Common myeloid progenitor, CD34-positive (primary cell): ENCODE results near the gene ARHGAP8.
"Not testable (repeated sequence)": the region's sequence is repeated elsewhere in the genome, so short reads cannot be mapped to it uniquely, and the experiment has no call there.

ENCODE experiments used
- CTCF ChIA-PET: fragments of 350-600 bp; sonication (Branson Sonifier 250); formaldehyde crosslinking; loops from one replicate; lab custom pipeline; 2021; ENCODE audit warnings: antibody characterized with exemption; lab: Charles Lee
- POLR2A ChIA-PET: fragments of 350-600 bp; sonication (Branson Sonifier 250); formaldehyde crosslinking; loops from one replicate; lab custom pipeline; 2021; ENCODE audit warnings: antibody characterized with exemption; lab: Charles Lee
- DNase-seq, 3 donors: peaks; one replicate each; pipeline versions ENCODE4 v3.0.0 to v3.0.0-alpha.2; 2013
- H3K27ac ChIP-seq, 2 experiments: 1 replicate in 1 of 2; 2 replicates in 1 of 2; pipeline ENCODE4 v1.7.0; 2013; ENCODE audit warnings: inconsistent platforms in 2 of 2, low read length in 2 of 2, mild to moderate bottlenecking in 2 of 2, low read depth in 1 of 2, moderate library complexity in 1 of 2; ENCODE audit not compliant: severe bottlenecking in 2 of 2, insufficient read depth in 1 of 2, poor library complexity in 1 of 2
- H3K27me3 ChIP-seq, 5 experiments: replicated peaks in 2 of 5; 1 replicate in 3 of 5; 2 replicates in 2 of 5; pipeline versions ENCODE4 v1.6.1 to v1.7.0; 2013; ENCODE audit warnings: low read length in 4 of 5, mild to moderate bottlenecking in 2 of 5, moderate library complexity in 2 of 5, inconsistent platforms in 1 of 5; ENCODE audit not compliant: insufficient read depth in 5 of 5, control insufficient read depth in 4 of 5
- H3K36me3 ChIP-seq, 4 experiments: 1 replicate in 2 of 4; 2 replicates in 2 of 4; pipeline versions ENCODE4 v1.6.1 to v1.7.0; 2013; ENCODE audit warnings: low read length in 3 of 4, control low read depth in 1 of 4, mild to moderate bottlenecking in 1 of 4; ENCODE audit not compliant: control insufficient read depth in 4 of 4, insufficient read depth in 4 of 4
- H3K4me1 ChIP-seq, 4 experiments: 1 replicate in 3 of 4; 2 replicates in 1 of 4; pipeline versions ENCODE4 v1.6.1 to v1.7.1; 2013; ENCODE audit warnings: low read length in 3 of 4, mild to moderate bottlenecking in 3 of 4, control low read depth in 1 of 4, inconsistent platforms in 1 of 4, moderate library complexity in 1 of 4; ENCODE audit not compliant: control insufficient read depth in 4 of 4, insufficient read depth in 4 of 4; ENCODE audit errors: control extremely low read depth in 1 of 4
- H3K4me3 ChIP-seq, 7 experiments: 1 replicate in 4 of 7; 2 replicates in 3 of 7; pipeline versions ENCODE4 v1.5.1 to v1.7.0; 2013; ENCODE audit warnings: mild to moderate bottlenecking in 7 of 7, low read length in 6 of 7, moderate library complexity in 6 of 7, inconsistent platforms in 2 of 7, low read depth in 2 of 7, control low read depth in 1 of 7; ENCODE audit not compliant: insufficient read depth in 4 of 7, control insufficient read depth in 1 of 7; ENCODE audit errors: extremely low read depth in 1 of 7
- H3K9me3 ChIP-seq, 5 experiments: 1 replicate in 4 of 5; 2 replicates in 1 of 5; pipeline versions ENCODE4 v1.6.1 to v1.7.1; 2013; ENCODE audit warnings: low read length in 4 of 5, mild to moderate bottlenecking in 2 of 5, inconsistent platforms in 1 of 5, low read depth in 1 of 5, moderate library complexity in 1 of 5; ENCODE audit not compliant: control insufficient read depth in 4 of 5, insufficient read depth in 2 of 5; ENCODE audit errors: control extremely low read depth in 1 of 5
- WGBS: methylation state at CpG from one replicate; pipeline ENCODE4 v1.1.5; 2013; ENCODE audit not compliant: insufficient coverage; 5-methylcytosine and 5-hydroxymethylcytosine counted together

The ARHGAP8 gene

DNA sequence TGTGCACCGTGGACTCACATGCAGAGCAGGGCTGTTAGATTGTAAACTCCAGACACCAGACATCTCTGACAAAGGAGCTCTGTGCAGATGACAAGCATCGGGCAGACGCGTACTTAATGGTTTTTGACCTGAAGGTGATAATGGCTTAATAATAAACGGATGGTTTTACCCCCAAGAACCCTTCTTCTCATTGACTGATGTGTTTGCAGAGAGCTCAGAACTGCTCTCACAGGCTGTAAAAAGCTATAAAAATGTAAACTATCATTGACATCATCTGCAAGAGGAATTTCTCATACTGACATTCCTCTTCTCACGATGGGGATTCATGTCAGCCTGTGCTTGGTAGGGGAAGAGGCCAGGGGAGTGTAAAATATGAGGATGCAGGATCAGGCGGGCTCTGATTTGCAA, 8.6 kb upstream of the ARHGAP8 start:
- POLR2A ChIA-PET, result no interaction called here
- Histone ChIP-seq H3K27me3 (peaks cover 0 to 3% (median 0%) of the 10 kb centered on the region in 5 experiments), H3K4me3 (no peak overlapping the region), H3K9me3 (no peaks in the 10 kb centered on the region), H3K4me1 (peaks cover 3 to 6% (median 5%) of the 10 kb centered on the region in 4 experiments), H3K27ac (no peak overlapping the region), H3K36me3 (no peaks in the 10 kb centered on the region)
- no peak for DNase-seq
- 94% methylated on average over 5 of the region's 7 CpGs for WGBS
- CTCF ChIA-PET, result interaction anchor here (0.7 kb wide), 1 partner anchor 48 kb away, joined by 3 read pairs; no protein-coding TSS in a partner anchor

GRCh38 chr22:44745853-44746789, 6.3 kb upstream of the ARHGAP8 start:
- WGBS, result 64% methylated on average over 4 of the region's 13 CpGs
- no peak for DNase-seq
- no peak overlapping the region for H3K27ac ChIP-seq
- CTCF ChIA-PET, result interaction anchor here (1.1 kb wide), 1 partner anchor 11 kb away, joined by 4 read pairs; no protein-coding TSS in a partner anchor
- H3K4me1 ChIP-seq, result peaks cover 3 to 6% (median 5%) of the 10 kb centered on the region in 4 experiments
- H3K36me3 ChIP-seq, result no peaks in the 10 kb centered on the region
- POLR2A ChIA-PET, result no interaction called here
- H3K27me3 ChIP-seq, result peaks cover 0 to 12% (median 6%) of the 10 kb centered on the region in 5 experiments
- H3K4me3 ChIP-seq, result no peak overlapping the region
- peaks cover 0 to 2% (median 0%) of the 10 kb centered on the region in 5 experiments for H3K9me3 ChIP-seq

- DNase-seq, H3K27ac ChIP-seq, H3K9me3 ChIP-seq, CTCF ChIA-PET, H3K4me3 ChIP-seq, H3K36me3 ChIP-seq, POLR2A ChIA-PET, H3K4me1 ChIP-seq: not testable (repeated sequence)
- H3K27me3 ChIP-seq, result peaks cover 2 to 27% (median 12%) of the 10 kb centered on the region in 5 experiments
- 94% methylated on average over 2 of the region's 4 CpGs for WGBS
Observed at GRCh38 chr22:44747784-44748127, 4.6 kb upstream of the ARHGAP8 start.

DNA sequence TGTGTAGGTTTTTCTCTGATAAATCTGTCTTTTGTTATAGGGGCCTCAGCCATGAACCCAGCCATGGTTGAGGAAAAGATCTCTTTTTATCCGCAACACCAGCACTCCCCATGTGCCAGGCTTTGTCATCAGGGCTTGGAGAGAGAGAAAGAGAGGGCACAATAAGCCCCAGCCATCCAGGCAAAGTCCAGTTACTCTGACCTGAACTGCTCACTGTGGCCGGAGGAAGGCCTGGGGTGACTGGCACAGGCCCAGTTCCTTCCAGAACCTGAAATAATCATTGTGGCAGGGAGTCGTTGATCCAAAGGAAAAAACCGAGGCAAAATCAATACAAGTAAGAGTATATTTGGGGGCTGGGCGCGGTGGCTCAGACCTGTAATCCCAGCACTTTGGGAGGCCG, 3.9 kb upstream of the ARHGAP8 start:
- ChIA-PET CTCF (no interaction called here), POLR2A (no interaction called here)
- Histone ChIP-seq H3K27me3 (peaks cover 2 to 34% (median 16%) of the 10 kb centered on the region in 5 experiments), H3K27ac (no peak overlapping the region), H3K9me3 (peaks cover 0 to 2% (median 0%) of the 10 kb centered on the region in 5 experiments), H3K4me1 (peaks cover 3 to 11% (median 8%) of the 10 kb centered on the region in 4 experiments), H3K4me3 (no peak overlapping the region), H3K36me3 (no peaks in the 10 kb centered on the region)
- WGBS, result 96% methylated on average over 7 of the region's 7 CpGs
- DNase-seq, result no peak

DNA sequence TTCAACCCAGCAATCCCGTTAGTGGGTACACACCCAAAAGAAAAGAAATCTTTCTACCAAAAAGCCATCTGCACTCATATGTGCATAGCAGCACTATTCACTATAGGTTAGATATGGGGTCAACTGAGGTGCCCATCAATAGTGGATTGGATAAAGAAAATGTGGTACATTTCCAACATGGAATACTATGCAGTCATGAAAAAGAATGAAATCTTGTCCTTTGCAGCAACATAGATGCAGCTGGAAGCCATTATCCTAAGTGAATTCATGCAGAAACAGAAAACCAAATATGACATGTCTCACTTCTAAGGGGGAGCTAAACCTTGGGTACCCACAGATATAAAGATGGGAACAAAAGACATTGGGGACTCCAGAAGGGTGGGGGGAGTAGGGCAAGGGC, 1.9 kb upstream of the ARHGAP8 start:
- ChIA-PET POLR2A (no interaction called here), CTCF (interaction anchor here (0.6 to 1.2 kb wide), 2 partner anchors 11 to 54 kb away, joined by 3 to 4 read pairs; no protein-coding TSS in a partner anchor)
- no peaks in the 10 kb centered on the region for H3K36me3 ChIP-seq
- DNase-seq, result no peak
- H3K27me3 ChIP-seq, result peaks cover 10 to 54% (median 32%) of the 10 kb centered on the region in 5 experiments
- no peak overlapping the region for H3K4me3 ChIP-seq
- peaks cover 0 to 2% (median 0%) of the 10 kb centered on the region in 5 experiments for H3K9me3 ChIP-seq
- no CpG with 5 or more reads among the region's 1 CpG for WGBS
- H3K27ac ChIP-seq, result no peak overlapping the region
- H3K4me1 ChIP-seq, result peaks cover 3 to 11% (median 8%) of the 10 kb centered on the region in 4 experiments

DNA sequence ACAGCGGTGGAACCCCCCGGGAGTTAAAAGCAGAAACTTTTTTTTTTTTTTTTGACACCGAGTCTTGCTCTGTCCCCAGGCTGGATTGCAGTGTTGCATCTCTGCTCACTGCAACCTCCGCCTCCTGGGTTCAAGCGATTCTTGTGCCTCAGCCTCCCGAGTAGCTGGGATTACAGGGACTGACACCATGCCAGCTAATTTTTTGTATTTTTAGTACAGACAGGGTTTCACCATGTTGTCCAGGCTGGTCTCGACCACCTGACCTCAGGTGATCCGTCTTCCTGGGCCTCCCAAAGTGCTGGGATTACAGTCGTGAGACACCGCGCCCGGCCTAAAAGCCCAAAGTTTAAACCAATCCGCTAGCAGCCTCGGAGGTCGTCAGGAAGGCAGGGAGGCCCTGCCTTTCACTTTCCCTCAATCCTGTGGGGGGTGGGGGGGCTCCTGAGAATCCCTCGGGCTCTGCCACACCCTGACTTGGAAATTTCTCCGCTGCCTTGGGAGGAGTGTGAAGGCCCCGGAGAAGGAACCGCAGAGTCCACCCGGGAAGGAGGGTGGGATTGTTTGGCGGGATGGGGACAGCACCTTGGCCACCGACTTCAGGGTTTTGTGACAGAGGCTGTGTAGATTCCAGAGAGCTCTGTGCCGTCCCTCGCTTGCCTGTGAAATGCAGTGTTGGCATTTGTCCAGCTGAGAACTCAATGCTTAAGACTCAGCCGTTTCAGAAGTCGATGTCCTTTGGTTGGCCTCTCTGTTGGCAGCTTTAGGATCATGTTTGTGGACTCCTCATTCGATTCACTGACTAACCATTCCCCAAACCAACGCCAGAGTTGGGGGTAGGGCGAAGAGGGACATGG, 1.0 kb downstream of the ARHGAP8 start:
- CTCF ChIA-PET, result no interaction called here
- Histone ChIP-seq H3K27ac (no peak overlapping the region), H3K4me1 (peaks cover 0 to 7% (median 2%) of the 10 kb centered on the region in 4 experiments), H3K36me3 (no peaks in the 10 kb centered on the region), H3K4me3 (peak overlapping the region in 2 of 7 experiments; percentile 36 to 50), H3K9me3 (peaks cover 0 to 2% (median 0%) of the 10 kb centered on the region in 5 experiments), H3K27me3 (peaks cover 10 to 68% (median 33%) of the 10 kb centered on the region in 5 experiments)
- POLR2A ChIA-PET, result no interaction called here
- 40% methylated on average over 25 of the region's 29 CpGs for WGBS
- DNase-seq, result peak in 2 of 3 donors; percentile 49 to 58
